PFSK-1 (cell line): ENCODE data around the gene IL12RB1.
A peak's percentile ranks its signal among the peaks of the same experiment; 100 is the strongest.

Source experiments
- FOXP2 ChIP-seq: optimal IDR thresholded peaks from 2 replicates; pipeline ENCODE3; 2011; ENCODE audit warnings: borderline replicate concordance, control low read depth, inconsistent platforms; ENCODE audit not compliant: insufficient read depth; ENCODE audit errors: extremely low read length, extremely low read depth
- POLR2AphosphoS5 ChIP-seq: IDR thresholded peaks from 2 replicates; pipeline ENCODE4 v1.6.1; 2012; ENCODE audit warnings: low read depth, mild to moderate bottlenecking, control low read depth, low read length, moderate library complexity
- REST ChIP-seq, 2 experiments: IDR thresholded peaks; 2 replicates each; pipeline versions ENCODE4 v1.6.1 to v1.8.0; 2011 to 2012; ENCODE audit warnings: low read depth in 2 of 2, low read length in 2 of 2, control low read depth in 1 of 2, inconsistent platforms in 1 of 2, mild to moderate bottlenecking in 1 of 2, moderate library complexity in 1 of 2; ENCODE audit not compliant: insufficient read depth in 1 of 2
- SIN3A ChIP-seq: IDR thresholded peaks from 2 replicates; pipeline ENCODE4 v1.6.1; 2012; ENCODE audit warnings: mild to moderate bottlenecking, low read length, moderate library complexity, borderline replicate concordance; ENCODE audit not compliant: insufficient read depth
- TAF1 ChIP-seq: IDR thresholded peaks from 2 replicates; pipeline ENCODE4 v1.6.1; 2012; ENCODE audit warnings: low read length, control low read depth, borderline replicate concordance; ENCODE audit not compliant: insufficient read depth

IL12RB1 gene

GRCh38 chr19:18102916-18103542, 16.3 kb upstream of the IL12RB1 start:
- TF ChIP-seq POLR2AphosphoS5 (no peak), FOXP2 (no peak), TAF1 (no peak), SIN3A (no peak), REST (IDR thresholded peaks at IDR 0.05; ENCODE audit: insufficient read depth in 1 of 2, low read depth in 2 of 2, low read length in 2 of 2) (no peak)

GRCh38 chr19:18101268-18101667, 14.5 kb upstream of the IL12RB1 start:
- no peak for TF ChIP-seq REST (IDR thresholded peaks at IDR 0.05; ENCODE audit: insufficient read depth in 1 of 2, low read depth in 2 of 2, low read length in 2 of 2)
- TF ChIP-seq POLR2AphosphoS5 = no peak
- no peak for TF ChIP-seq SIN3A
- TF ChIP-seq FOXP2 = no peak
- no peak for TF ChIP-seq TAF1

GRCh38 chr19:18100710-18101109, 14.0 kb upstream of the IL12RB1 start:
- TF ChIP-seq POLR2AphosphoS5 = peak; percentile 62; the same call in 1 of the 2 replicates
- no peak for TF ChIP-seq SIN3A
- TF ChIP-seq FOXP2 = peak; percentile 16
- TF ChIP-seq REST (IDR thresholded peaks at IDR 0.05; ENCODE audit: insufficient read depth in 1 of 2, low read depth in 2 of 2, low read length in 2 of 2) = peak in 1 of 2 experiments; percentile 51; a peak in 1 of 4 replicates
- TF ChIP-seq TAF1 = peak; percentile 48; the same call in 1 of the 2 replicates

- no peak for TF ChIP-seq TAF1
- no peak for TF ChIP-seq SIN3A
- TF ChIP-seq POLR2AphosphoS5 = no peak
- no peak for TF ChIP-seq REST (IDR thresholded peaks at IDR 0.05; ENCODE audit: insufficient read depth in 1 of 2, low read depth in 2 of 2, low read length in 2 of 2)
- TF ChIP-seq FOXP2 = no peak
Measured at GRCh38 chr19:18099623-18099995, 12.9 kb upstream of the IL12RB1 start.

GRCh38 chr19:18098891-18099622, 12.3 kb upstream of the IL12RB1 start:
- TF ChIP-seq POLR2AphosphoS5 (no peak), SIN3A (no peak), REST (IDR thresholded peaks at IDR 0.05; ENCODE audit: insufficient read depth in 1 of 2, low read depth in 2 of 2, low read length in 2 of 2) (no peak), TAF1 (no peak), FOXP2 (no peak)
